HG03175 (cell line): ENCODE data around the gene ETS1.

Experiments
- ATAC-seq: cut with Tn5 transposase; IDR thresholded peaks from one replicate; pipeline ENCODE4 v1.9.1; 2021; ENCODE audit warnings: mild to moderate bottlenecking, moderate library complexity; ENCODE audit not compliant: unreplicated experiment

Gene ETS1

GRCh38 chr11:128596250-128596649 lies 8.9 kb upstream of the ETS1 start:
- no peak for ATAC-seq

- ATAC-seq: no peak
Observed at GRCh38 chr11:128595775-128596174, 8.4 kb upstream of the ETS1 start.

GRCh38 chr11:128595221-128595620 lies 7.9 kb upstream of the ETS1 start:
- no peak for ATAC-seq

GRCh38 chr11:128594226-128594625 lies 6.9 kb upstream of the ETS1 start:
- ATAC-seq: no peak

GRCh38 chr11:128593281-128593680 lies 5.9 kb upstream of the ETS1 start:
- no peak for ATAC-seq

- ATAC-seq: no peak
Observed at GRCh38 chr11:128592454-128592853, 5.1 kb upstream of the ETS1 start.

- ATAC-seq: no peak
Observed at GRCh38 chr11:128590587-128590986, 3.2 kb upstream of the ETS1 start.

- no peak for ATAC-seq
Observed at GRCh38 chr11:128589998-128590397, 2.6 kb upstream of the ETS1 start.

GRCh38 chr11:128588093-128588492 lies 735 bp upstream of the ETS1 start:
- no peak for ATAC-seq

GRCh38 chr11:128586689-128587088 lies 669 bp downstream of the ETS1 start:
- no peak for ATAC-seq

GRCh38 chr11:128585498-128586238 lies 1.7 kb downstream of the ETS1 start:
- ATAC-seq: no peak

- no peak for ATAC-seq
Observed at GRCh38 chr11:128584253-128584652, 3.1 kb downstream of the ETS1 start.

- ATAC-seq: no peak
Observed at GRCh38 chr11:128582496-128583366, 4.6 kb downstream of the ETS1 start.

GRCh38 chr11:128581561-128582272 lies 5.6 kb downstream of the ETS1 start:
- no peak for ATAC-seq

GRCh38 chr11:128580612-128581011 lies 6.7 kb downstream of the ETS1 start:
- ATAC-seq: no peak

GRCh38 chr11:128579798-128580504 lies 7.4 kb downstream of the ETS1 start:
- no peak for ATAC-seq

GRCh38 chr11:128576555-128576954 lies 10.8 kb downstream of the ETS1 start:
- no peak for ATAC-seq

- ATAC-seq: no peak
Observed at GRCh38 chr11:128575961-128576350, 11.4 kb downstream of the ETS1 start.

GRCh38 chr11:128575174-128575960 lies 12.0 kb downstream of the ETS1 start:
- ATAC-seq: no peak

GRCh38 chr11:128574576-128575011 lies 12.8 kb downstream of the ETS1 start:
- no peak for ATAC-seq
